Measurements from ENCODE around the gene GOLGA8T. TPM values are rescaled to one million over a fixed set of nuclear protein-coding genes. Genes with fewer than 3 reads are reported as not detected.
"Not testable (repeated sequence)": the region's sequence is repeated elsewhere in the genome, so short reads cannot be mapped to it uniquely, and the experiment has no call there.

Gene GOLGA8T
- total RNA-seq, 1 experiment from 2014 or later: not detected

DNA sequence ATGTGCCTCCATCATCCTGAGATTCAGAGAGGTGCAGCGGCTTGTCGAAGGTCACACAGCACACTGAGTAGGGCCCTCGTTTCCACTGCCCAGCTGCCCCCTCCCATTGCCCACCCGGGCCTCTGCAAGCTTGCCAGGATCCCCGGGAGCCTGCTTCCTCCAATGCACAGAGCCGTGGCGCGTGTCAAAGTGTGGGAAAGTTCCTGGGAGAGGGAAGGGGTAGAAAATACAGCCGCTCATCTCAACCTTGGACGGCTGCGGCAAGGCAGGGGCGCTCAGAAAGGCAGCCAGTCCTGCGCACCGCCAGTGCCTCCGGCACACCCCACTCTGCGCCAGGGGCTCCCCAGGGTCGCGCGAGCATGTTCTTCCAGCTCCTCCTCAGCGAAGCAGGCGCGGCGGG lies 56.3 kb downstream of the GOLGA8T start:
- DNase-seq (ENCODE audit: low spot score): not testable (repeated sequence)

DNA sequence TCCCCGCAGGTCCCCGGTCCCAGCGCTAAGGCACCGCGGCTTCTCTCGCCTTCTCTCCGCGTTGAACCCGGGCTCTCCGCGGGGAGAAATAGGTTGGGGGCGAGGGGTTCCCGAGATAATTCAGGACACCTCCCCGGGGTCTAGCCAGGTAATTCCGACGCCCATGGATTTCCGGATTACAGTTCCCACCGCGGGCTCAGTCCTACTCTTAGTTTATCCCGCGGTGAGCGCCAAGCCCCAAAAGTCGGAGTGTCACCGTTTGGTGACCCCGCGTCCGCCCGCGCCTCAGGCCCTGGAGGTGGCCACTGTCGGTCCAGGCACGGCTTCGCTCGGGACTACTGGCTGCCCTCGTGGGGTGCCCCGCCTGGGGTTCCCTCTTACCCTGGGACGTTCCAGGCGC lies 56.8 kb downstream of the GOLGA8T start:
- DNase-seq (ENCODE audit: low spot score): not testable (repeated sequence)

DNA sequence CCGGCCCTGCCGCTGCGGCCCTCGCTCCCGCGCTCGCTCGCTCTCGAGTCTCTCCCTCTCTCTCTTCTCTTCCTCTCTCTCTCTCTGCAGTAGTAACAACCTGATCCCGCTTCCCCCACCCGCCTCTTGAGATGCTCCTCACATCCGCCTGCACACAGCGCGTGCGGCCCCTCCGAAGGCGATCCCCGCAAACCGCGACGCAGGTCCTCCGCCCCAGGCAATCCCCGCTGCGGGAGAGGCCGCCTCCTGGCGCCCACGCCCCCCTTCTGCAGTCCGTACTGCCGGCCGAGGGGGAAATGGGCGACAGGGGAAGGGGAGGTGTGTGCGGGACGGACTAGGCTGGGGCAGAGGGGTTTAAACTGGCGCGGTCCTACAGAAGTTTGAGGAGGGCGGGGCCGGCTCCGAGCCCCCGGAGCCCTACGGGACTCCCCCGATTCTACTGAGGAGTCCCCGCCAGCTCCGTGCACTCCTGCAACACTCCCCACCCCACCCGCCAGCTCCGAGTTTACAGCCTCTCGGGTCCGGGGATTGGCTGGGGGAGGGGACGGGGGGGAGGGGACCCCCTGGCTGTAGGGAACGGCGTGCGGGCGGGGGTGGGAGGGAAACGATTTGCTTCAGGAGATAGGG lies 57.4 kb downstream of the GOLGA8T start:
- not testable (repeated sequence) for DNase-seq (ENCODE audit: low spot score)

DNA sequence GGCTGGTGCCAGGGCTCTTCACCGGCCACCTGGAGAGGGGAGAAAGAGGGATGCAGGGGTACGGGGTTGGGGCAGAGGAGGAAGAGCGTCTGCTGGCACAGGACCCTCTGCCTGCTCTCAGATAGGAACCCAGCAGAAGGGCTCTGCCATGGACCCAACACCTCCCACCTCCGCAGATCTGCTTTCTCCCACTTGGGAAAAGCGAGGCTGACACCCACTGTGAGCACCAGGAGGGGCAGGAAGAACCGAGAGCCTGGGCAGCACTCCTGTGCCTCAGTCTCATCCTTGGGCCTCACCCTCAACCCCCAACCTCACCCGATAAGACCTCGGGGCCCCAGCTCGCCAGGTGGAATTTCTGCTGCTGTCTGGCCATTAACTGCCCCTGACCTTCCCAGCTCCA lies 58.0 kb downstream of the GOLGA8T start:
- not testable (repeated sequence) for DNase-seq (ENCODE audit: low spot score)

Small RNA genes lying within 50 kb of the gene (small RNA-seq; reads per million reads assigned to genes)
- not detected for gene AC120045.2
- gene RF00096: not detected
- not detected for gene RN7SL469P
- not detected for gene RN7SL673P

Other genes starting within 250 kb of the GOLGA8T start
- gene GOLGA8J, start 52.1 kb upstream of the GOLGA8T start, total RNA-seq (2014; rRNA removed; shearing (Covaris generic)): not detected in 2 replicates

Measured in HT-29 (cell line).